Chondrocyte (in vitro differentiated cells): ENCODE results near the gene KCNS3. TPM values are rescaled to one million over a fixed set of nuclear protein-coding genes. Genes with fewer than 3 reads are reported as not detected.

Experiments
- DNase-seq: peaks from one replicate; pipeline ENCODE4 v3.0.0; 2021; ENCODE audit warnings: mixed read lengths, low spot score
- H3K27ac Mint-ChIP-seq: one replicate; pipeline ENCODE4 v1.8.0; 2021; ENCODE audit warnings: mild to moderate bottlenecking, moderate library complexity, mixed read lengths; ENCODE audit not compliant: unreplicated experiment
- H3K27me3 Mint-ChIP-seq: 2 replicates; pipeline ENCODE4 v1.8.0; 2021; ENCODE audit warnings: low read depth, mixed read lengths
- H3K36me3 Mint-ChIP-seq: 2 replicates; pipeline ENCODE4 v1.8.0; 2021; ENCODE audit warnings: low read depth, mixed read lengths
- H3K4me1 Mint-ChIP-seq: 2 replicates; pipeline ENCODE4 v1.8.0; 2021; ENCODE audit warnings: low read depth, mild to moderate bottlenecking, mixed read lengths
- H3K4me3 Mint-ChIP-seq: one replicate; pipeline ENCODE4 v1.8.0; 2021; ENCODE audit warnings: mild to moderate bottlenecking, moderate library complexity, mixed read lengths; ENCODE audit not compliant: unreplicated experiment
- H3K9me3 Mint-ChIP-seq: 2 replicates; pipeline ENCODE4 v1.8.0; 2021; ENCODE audit warnings: low read depth, mixed read lengths
- CTCF ChIP-seq: fragments of 200-600 bp; sonication (generic); IDR thresholded peaks from 2 replicates; pipeline ENCODE4 v1.5.0; 2021; ENCODE audit warnings: antibody characterized with exemption, mild to moderate bottlenecking, moderate library complexity
- total RNA-seq: library from RNA; stranded (reverse); gene quantifications from 3 replicates; pipeline ENCODE4 v1.2.1, GENCODE V29; 2021

The KCNS3 gene
- total RNA-seq, 1 donor from 2014 or later: 0.37 TPM

DNA sequence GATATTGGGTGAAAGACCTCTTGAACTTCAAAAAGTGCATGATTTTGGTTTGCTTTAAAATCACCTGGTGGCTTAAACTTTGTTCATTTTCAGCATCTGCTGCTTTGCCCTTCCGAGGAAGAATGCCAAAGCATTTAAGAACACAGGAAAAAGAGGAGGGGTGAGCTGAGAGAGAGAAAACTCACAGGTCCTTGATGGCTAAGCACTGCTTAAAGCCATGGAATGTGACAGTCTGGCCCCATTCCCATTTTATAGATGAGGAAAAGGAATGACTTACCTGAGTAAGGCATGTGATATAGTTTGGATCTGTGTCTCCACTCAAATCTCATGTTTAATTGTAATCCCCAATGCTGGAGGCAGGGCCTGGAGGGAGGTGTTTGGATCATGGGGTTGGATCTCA, 58.1 kb downstream of the KCNS3 start:
- no peaks in the 10 kb centered on the region for H3K27me3 Mint-ChIP-seq
- no peak for TF ChIP-seq CTCF
- H3K27ac Mint-ChIP-seq: no peak overlapping the region
- no peak for DNase-seq
- peaks cover 7% of the 10 kb centered on the region for H3K9me3 Mint-ChIP-seq
- H3K4me3 Mint-ChIP-seq: no peak overlapping the region
- H3K4me1 Mint-ChIP-seq: no peaks in the 10 kb centered on the region
- H3K36me3 Mint-ChIP-seq: no peaks in the 10 kb centered on the region

DNA sequence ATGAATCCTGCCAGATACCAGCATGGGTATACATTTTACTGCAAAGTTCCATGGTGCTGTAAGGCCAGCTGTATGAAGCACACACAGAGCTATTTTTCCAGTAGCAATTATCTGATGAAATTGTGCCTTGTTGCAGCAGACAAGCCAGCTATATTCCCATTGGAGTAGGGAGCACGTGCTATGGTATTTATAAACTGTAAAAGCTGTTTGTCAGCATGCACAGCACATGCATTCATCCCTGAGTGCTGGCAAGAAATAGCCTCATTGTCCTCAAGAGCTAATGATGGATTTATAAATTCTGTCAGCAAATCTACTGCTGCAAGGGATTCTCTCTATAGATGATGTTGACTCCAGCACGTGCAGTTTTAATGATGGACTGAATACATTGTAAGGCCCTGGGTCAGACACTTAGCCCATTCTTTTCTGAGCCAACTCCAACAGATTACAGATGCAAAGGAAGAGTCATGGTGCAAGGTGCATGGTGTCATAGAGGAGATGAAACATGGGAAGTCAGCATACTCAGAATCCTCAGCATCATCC, 61.7 kb downstream of the KCNS3 start:
- no peak for TF ChIP-seq CTCF
- peaks cover 7% of the 10 kb centered on the region for H3K9me3 Mint-ChIP-seq
- no peak overlapping the region for H3K27ac Mint-ChIP-seq
- H3K36me3 Mint-ChIP-seq: no peaks in the 10 kb centered on the region
- DNase-seq: no peak
- no peaks in the 10 kb centered on the region for H3K27me3 Mint-ChIP-seq
- no peaks in the 10 kb centered on the region for H3K4me1 Mint-ChIP-seq
- no peak overlapping the region for H3K4me3 Mint-ChIP-seq

DNA sequence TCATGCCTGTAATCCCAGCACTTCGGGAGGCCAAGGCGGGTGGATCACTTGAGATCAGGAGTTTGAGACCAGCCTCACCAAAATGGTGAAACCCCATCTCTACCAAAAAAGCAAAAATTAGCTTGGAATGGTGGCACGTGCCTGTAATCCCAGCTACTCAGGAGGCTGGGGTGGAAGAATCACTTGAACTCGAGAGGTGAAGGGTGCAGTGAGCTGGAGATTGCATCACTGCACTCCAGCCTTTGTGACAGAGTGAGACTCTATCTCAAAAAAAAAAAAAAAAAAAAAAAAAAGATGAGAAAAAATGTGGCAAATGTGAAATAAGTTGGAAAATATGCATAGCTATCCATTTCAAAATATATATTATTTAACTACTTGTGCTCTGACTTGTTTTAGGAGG, 65.0 kb downstream of the KCNS3 start:
- H3K27ac Mint-ChIP-seq: no peak overlapping the region
- peaks cover 3% of the 10 kb centered on the region for H3K27me3 Mint-ChIP-seq
- no peaks in the 10 kb centered on the region for H3K4me1 Mint-ChIP-seq
- no peak for TF ChIP-seq CTCF
- no peak for DNase-seq
- H3K4me3 Mint-ChIP-seq: no peak overlapping the region
- H3K36me3 Mint-ChIP-seq: no peaks in the 10 kb centered on the region
- peaks cover 4% of the 10 kb centered on the region for H3K9me3 Mint-ChIP-seq

GRCh38 chr2:17947113-17947512, 68.6 kb downstream of the KCNS3 start:
- Mint-ChIP-seq H3K4me3 (no peak overlapping the region), H3K36me3 (no peaks in the 10 kb centered on the region), H3K9me3 (no peaks in the 10 kb centered on the region), H3K27ac (no peak overlapping the region), H3K27me3 (peaks cover 3% of the 10 kb centered on the region), H3K4me1 (no peaks in the 10 kb centered on the region)
- no peak for DNase-seq
- no peak for TF ChIP-seq CTCF

- Mint-ChIP-seq H3K27ac (no peak overlapping the region), H3K4me3 (no peak overlapping the region), H3K4me1 (no peaks in the 10 kb centered on the region), H3K9me3 (no peaks in the 10 kb centered on the region), H3K36me3 (no peaks in the 10 kb centered on the region), H3K27me3 (peaks cover 3% of the 10 kb centered on the region)
- no peak for TF ChIP-seq CTCF
- DNase-seq: no peak
Observed at GRCh38 chr2:17950006-17950405, 71.5 kb downstream of the KCNS3 start.
